Measurements from ENCODE around the gene MBD3L3. TPM values are rescaled to one million over a fixed set of nuclear protein-coding genes. Genes with fewer than 3 reads are reported as not detected.

MBD3L3 gene
- total and polyA plus RNA-seq, 2 donors (not counting 3 experiments of a cell fraction or from before 2014, with no cell fraction given) = not detected

- DNase-seq (ENCODE audit: low read depth, low spot score) = no peak
- Histone ChIP-seq H3K9ac (replicated peaks; ENCODE audit: extremely low read depth, insufficient read depth, low read length) (peak overlapping the region; percentile 86), H3K4me3 (replicated peaks in 1 of 3; ENCODE audit: insufficient read depth in 1 of 3, low read depth in 1 of 3, low read length in 3 of 3) (peak overlapping the region; percentile 6 to 75 (median 61)), H3K9me3 (replicated peaks; ENCODE audit: control insufficient read depth, insufficient read depth, low read length) (no peaks in the 10 kb centered on the region), H3K4me1 (ENCODE audit: control insufficient read depth, extremely low read depth, insufficient read depth, low read length) (peaks cover 3% of the 10 kb centered on the region), H4K20me1 (replicated peaks; ENCODE audit: control insufficient read depth, extremely low read depth, insufficient read depth, low read length) (no peaks in the 10 kb centered on the region), H3K36me3 (ENCODE audit: control insufficient read depth in 2 of 2, extremely low read depth in 1 of 2, insufficient read depth in 2 of 2, low read length in 2 of 2) (no peaks in the 10 kb centered on the region), H2AFZ (ENCODE audit: low read depth, low read length) (peak overlapping the region; percentile 81), H3K27me3 (ENCODE audit: control insufficient read depth in 2 of 2, insufficient read depth in 2 of 2, low read length in 2 of 2) (no peaks in the 10 kb centered on the region), H3K79me2 (ENCODE audit: control insufficient read depth, insufficient read depth, low read length) (no peaks in the 10 kb centered on the region), H3K27ac (ENCODE audit: insufficient read depth, low read depth, low read length) (peak overlapping the region; percentile 66), H3K9me1 (replicated peaks; ENCODE audit: control insufficient read depth, extremely low read depth, insufficient read depth, low read length) (no peaks in the 10 kb centered on the region), H3K4me2 (ENCODE audit: insufficient read depth, low read length) (peak overlapping the region; percentile 52)
- no TSS peak for BruUV-seq (replicated peaks)
- peak; percentile 6 for TF ChIP-seq POLR2AphosphoS5 (IDR thresholded peaks at IDR 0.05; ENCODE audit: insufficient read depth, low read depth, low read length)
- TF ChIP-seq FOS (IDR thresholded peaks at IDR 0.05; ENCODE audit: borderline replicate concordance, insufficient read depth, low read length) = no peak
- dilution Hi-C loops (cut with MboI; ENCODE audit: extremely low pct_ligation_motif_present, low sequenced_read_pairs) = no loop called here
- POLR2A ChIA-PET = interaction anchor here (0.5 to 1.2 kb wide), 3 partner anchors 18 to 50 kb away, joined by 4 to 15 read pairs (median 4); partner anchors contain the start of gene ZNF557
- intact Hi-C loops (cut with micrococcal nuclease) = loop anchor here (1.0 kb wide), 1 partner anchor 30 kb away; the partner anchor contains the start of gene ZNF557
- CTCF ChIA-PET = interaction anchor here (0.7 to 1.5 kb wide), 12 partner anchors 28 to 973 kb away, joined by 3 to 7 read pairs (median 4); partner anchors contain the start of genes MCOLN1, TIMM44, TRAPPC5 and ZNF557
- FAIRE-seq = no peak
Measured at GRCh38 chr19:7099597-7099921, 41.1 kb upstream of the MBD3L3 start.

DNA sequence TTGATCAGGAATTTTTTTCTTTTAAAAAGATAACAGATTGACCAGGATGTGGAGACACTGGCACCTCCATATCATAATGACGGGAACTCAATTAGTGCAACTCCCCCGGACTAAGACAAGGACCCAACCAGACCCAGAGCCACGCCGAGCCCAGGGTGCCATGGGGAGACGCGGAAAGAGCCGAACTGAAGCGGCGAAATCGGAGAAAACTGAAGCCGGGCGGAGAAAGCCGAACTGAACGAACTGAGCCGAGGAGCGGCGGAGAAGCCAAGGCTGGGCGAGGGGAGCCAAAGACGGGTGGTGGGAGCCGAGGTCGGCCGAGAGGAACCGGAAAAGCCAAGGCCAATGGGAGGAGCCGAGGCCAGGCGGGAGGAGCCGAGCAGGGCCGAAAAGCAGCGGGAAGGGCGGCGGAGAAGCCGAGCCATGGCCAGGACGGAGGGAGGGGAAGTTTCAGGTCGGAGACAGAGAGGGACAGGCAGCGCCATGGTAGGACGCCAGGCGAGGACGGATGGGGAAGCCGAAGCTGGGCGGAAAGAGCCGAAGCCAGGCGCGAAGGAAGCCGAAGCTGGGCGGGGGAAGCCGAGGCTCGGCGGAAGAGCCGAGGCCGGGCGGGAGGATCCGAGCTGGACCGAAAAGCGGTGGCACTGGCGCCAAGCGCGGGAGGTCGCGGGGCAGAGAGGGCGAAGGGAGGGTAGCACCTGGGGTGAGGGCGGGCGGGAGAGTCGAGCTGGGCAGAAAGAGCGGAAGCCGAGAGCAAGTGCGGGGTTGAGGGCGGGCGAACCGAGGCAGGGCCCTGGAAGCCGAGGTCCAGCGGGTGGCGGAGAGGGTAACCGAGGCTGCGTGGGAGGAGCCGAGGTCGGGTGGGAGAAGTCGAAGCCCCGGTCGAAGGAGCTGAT is 40.5 kb upstream of the MBD3L3 start:
- H3K9ac ChIP-seq (replicated peaks; ENCODE audit: extremely low read depth, insufficient read depth, low read length) = peak overlapping the region; percentile 86
- TSS peak; percentile 68 for BruUV-seq (replicated peaks)
- H3K36me3 ChIP-seq (ENCODE audit: control insufficient read depth in 2 of 2, extremely low read depth in 1 of 2, insufficient read depth in 2 of 2, low read length in 2 of 2) = no peaks in the 10 kb centered on the region
- DNase-seq (ENCODE audit: low read depth, low spot score) (peak; percentile 92), FAIRE-seq (peak; percentile 97)
- H3K9me3 ChIP-seq (replicated peaks; ENCODE audit: control insufficient read depth, insufficient read depth, low read length) = no peaks in the 10 kb centered on the region
- H3K4me1 ChIP-seq (ENCODE audit: control insufficient read depth, extremely low read depth, insufficient read depth, low read length) = peaks cover 3% of the 10 kb centered on the region
- TF ChIP-seq POLR2AphosphoS5 (IDR thresholded peaks at IDR 0.05; ENCODE audit: insufficient read depth, low read depth, low read length) = peak; percentile 68
- no peak for TF ChIP-seq GATA2 (IDR thresholded peaks at IDR 0.05; ENCODE audit: insufficient read depth, insufficient read length, low read depth, low read length)
- TF ChIP-seq, protein P1, sequence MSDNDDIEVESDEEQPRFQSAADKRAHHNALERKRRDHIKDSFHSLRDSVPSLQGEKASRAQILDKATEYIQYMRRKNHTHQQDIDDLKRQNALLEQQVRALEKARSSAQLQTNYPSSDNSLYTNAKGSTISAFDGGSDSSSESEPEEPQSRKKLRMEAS (IDR thresholded peaks at IDR 0.05; ENCODE audit: insufficient read depth, insufficient read length) = peak; percentile 3
- no peak for TF ChIP-seq FOS (IDR thresholded peaks at IDR 0.05; ENCODE audit: borderline replicate concordance, insufficient read depth, low read length)
- peak; percentile 56 for TF ChIP-seq POLR2A (IDR thresholded peaks at IDR 0.05; ENCODE audit: low read depth, low read length)
- H3K79me2 ChIP-seq (ENCODE audit: control insufficient read depth, insufficient read depth, low read length) = no peaks in the 10 kb centered on the region
- no peaks in the 10 kb centered on the region for H3K27me3 ChIP-seq (ENCODE audit: control insufficient read depth in 2 of 2, insufficient read depth in 2 of 2, low read length in 2 of 2)
- ChIA-PET POLR2A (interaction anchor here (0.5 to 1.2 kb wide), 9 partner anchors 18 to 672 kb away, joined by 4 to 15 read pairs (median 6); partner anchors contain the start of gene ZNF557), CTCF (interaction anchor here (0.7 to 1.5 kb wide), 12 partner anchors 27 to 972 kb away, joined by 3 to 7 read pairs (median 4); partner anchors contain the start of genes MCOLN1, TIMM44, TRAPPC5 and ZNF557)
- dilution Hi-C loops (cut with MboI; ENCODE audit: extremely low pct_ligation_motif_present, low sequenced_read_pairs) (no loop called here), intact Hi-C loops (cut with micrococcal nuclease) (loop anchor here (1.0 kb wide), 1 partner anchor 30 kb away; the partner anchor contains the start of gene ZNF557)
- peak overlapping the region; percentile 66 for H3K27ac ChIP-seq (ENCODE audit: insufficient read depth, low read depth, low read length)
- H3K9me1 ChIP-seq (replicated peaks; ENCODE audit: control insufficient read depth, extremely low read depth, insufficient read depth, low read length) = no peaks in the 10 kb centered on the region
- peak overlapping the region; percentile 91 for H2AFZ ChIP-seq (ENCODE audit: low read depth, low read length)
- peak overlapping the region; percentile 53 for H3K4me2 ChIP-seq (ENCODE audit: insufficient read depth, low read length)
- no peaks in the 10 kb centered on the region for H4K20me1 ChIP-seq (replicated peaks; ENCODE audit: control insufficient read depth, extremely low read depth, insufficient read depth, low read length)
- peak overlapping the region; percentile 40 to 75 (median 61) for H3K4me3 ChIP-seq (replicated peaks in 1 of 3; ENCODE audit: insufficient read depth in 1 of 3, low read depth in 1 of 3, low read length in 3 of 3)

Data from endothelial cell of umbilical vein (primary cell).